Fibroblast of lung (primary cell): ENCODE measurements around the gene SYPL1.

Source experiments
- CTCF ChIP-seq, 2 donors: IDR thresholded peaks in 1 of 2; conservative IDR thresholded peaks in 1 of 2; 1 replicate in 1 of 2; 2 replicates in 1 of 2; pipeline ENCODE4 v1.5.1; 2011 to 2012; ENCODE audit warnings: low read length in 2 of 2, control low read depth in 1 of 2, inconsistent platforms in 1 of 2, low read depth in 1 of 2, mild to moderate bottlenecking in 1 of 2
- EZH2 ChIP-seq: IDR thresholded peaks from 2 replicates; pipeline ENCODE4 v1.5.1; 2012; ENCODE audit warnings: low read length, control low read depth, mild to moderate bottlenecking; ENCODE audit errors: missing control alignments

- TF ChIP-seq CTCF (conservative IDR thresholded peaks at IDR 0.05 in 1 of 2, IDR thresholded peaks at IDR 0.05 in 1 of 2; ENCODE audit: low read depth in 1 of 2, low read length in 2 of 2) (no peak), EZH2 (no peak)
Measured at GRCh38 chr7:106070567-106071254, 41.4 kb downstream of the SYPL1 start.
